HG02571 (cell line): Measurements from ENCODE around the gene KIF26B.

ENCODE experiments used
- ATAC-seq: cut with Tn5 transposase; IDR thresholded peaks from one replicate; pipeline ENCODE4 v1.9.1; 2021; ENCODE audit warnings: mild to moderate bottlenecking, moderate library complexity; ENCODE audit not compliant: unreplicated experiment

Gene KIF26B

DNA sequence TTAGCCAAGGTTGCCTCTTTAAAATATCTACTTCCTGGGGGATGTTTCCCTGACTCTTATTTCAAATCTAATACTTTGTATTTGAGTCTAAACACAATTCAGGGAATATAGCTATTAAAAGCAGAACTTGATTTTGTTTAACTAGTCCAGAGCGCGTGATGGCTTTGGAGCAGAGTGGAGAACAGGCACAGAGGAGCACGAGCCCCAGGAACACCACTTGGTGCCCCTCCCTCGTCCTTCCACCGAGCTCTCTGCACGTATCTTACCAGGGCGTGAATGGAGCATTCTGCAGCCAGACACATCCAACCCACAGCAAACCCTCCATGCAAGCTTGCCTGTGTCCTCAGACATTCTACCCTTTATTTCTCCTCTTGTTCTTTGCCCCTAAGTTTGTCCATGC lies 14.1 kb downstream of the KIF26B start:
- no peak for ATAC-seq

DNA sequence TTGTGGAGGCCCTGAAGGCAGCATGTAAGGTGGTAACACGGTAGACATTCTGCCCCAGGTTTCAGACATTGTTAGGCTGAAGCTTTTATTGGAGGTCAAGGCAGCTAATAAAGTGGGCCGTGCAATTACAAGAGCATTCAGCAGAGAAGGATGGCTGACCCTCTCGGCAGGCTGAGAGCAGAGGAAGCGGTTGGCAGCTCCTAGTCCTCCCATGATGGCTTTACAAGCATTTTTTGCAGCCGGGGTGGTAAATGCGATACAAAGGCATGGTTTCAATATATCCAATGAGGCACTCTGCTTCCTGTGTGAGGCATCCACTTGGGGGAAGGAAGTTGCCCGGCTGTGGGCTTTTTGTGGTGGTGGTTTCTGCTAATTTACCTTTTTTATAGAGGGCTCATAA lies 14.6 kb downstream of the KIF26B start:
- no peak for ATAC-seq

DNA sequence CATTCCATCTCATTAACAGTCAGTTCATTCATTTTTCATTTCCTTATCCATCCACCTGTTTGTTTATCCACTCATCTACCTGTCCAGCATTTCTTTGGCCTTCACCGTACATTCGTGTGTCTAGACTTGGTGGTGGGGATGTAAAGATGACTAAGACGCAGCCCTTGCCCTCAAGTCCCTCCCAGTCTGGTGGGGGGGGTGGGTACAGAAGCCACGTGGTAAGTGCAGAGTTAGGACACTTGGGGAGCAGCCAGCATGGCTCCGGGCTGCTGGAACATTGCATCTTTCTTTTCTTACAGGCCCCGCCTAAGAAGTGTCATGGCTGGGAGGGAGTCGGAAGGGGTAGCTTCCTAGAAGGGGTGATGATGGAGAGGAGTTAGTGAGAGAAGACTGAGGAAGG lies 17.2 kb downstream of the KIF26B start:
- no peak for ATAC-seq

DNA sequence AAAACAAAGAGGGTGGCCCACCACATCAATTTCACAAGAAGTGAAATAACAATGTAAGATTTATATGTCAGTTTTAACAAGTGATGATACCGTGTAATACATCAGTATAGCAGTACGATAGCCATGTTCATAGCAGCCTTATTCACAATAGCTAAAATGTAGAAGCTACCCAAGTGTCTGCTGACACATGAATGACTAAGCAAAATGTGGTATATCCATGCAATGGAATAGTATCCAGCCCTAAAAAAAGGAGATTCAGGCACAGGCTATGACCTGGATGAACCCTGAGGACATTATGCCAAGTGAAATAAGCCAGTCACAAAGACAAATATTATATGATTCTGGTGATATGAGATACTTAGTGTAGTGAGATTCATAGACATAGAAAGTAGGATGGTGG lies 18.0 kb downstream of the KIF26B start:
- no peak for ATAC-seq

DNA sequence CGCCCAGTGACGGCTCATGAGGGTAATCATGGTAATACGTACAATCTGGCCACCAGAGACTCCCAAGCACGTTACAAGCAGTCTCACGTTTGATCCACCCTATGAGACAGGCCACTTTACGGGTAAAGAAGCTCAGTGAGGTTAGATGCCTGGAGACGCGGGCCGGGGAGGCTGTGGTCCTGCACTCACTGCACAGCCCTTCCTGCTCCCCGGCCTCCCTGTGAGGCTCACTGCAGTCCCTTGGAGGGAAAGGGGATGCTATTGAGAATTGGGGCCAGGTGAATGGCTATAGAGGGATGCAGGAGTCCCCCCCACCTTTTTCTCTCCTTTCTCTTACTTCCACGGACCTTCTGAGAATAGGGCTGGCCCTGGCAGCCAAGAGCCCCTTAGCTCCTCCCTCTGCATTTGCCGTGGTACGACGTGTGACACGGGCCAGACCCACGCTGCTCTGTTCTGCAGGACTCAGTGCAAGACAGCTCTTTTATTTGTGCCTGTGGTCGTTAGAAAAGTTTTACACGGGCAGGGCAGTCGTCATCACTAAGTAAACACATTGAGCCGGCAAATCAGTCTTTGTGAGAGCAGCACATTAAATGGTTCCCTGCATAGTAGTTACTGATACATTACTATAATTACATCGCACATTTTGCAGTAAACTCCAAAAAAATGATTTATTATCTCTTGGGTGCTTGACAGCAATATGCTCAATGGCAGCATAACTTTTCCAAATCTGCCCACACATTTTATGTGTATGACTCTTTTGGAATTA lies 18.8 kb downstream of the KIF26B start:
- no peak for ATAC-seq

DNA sequence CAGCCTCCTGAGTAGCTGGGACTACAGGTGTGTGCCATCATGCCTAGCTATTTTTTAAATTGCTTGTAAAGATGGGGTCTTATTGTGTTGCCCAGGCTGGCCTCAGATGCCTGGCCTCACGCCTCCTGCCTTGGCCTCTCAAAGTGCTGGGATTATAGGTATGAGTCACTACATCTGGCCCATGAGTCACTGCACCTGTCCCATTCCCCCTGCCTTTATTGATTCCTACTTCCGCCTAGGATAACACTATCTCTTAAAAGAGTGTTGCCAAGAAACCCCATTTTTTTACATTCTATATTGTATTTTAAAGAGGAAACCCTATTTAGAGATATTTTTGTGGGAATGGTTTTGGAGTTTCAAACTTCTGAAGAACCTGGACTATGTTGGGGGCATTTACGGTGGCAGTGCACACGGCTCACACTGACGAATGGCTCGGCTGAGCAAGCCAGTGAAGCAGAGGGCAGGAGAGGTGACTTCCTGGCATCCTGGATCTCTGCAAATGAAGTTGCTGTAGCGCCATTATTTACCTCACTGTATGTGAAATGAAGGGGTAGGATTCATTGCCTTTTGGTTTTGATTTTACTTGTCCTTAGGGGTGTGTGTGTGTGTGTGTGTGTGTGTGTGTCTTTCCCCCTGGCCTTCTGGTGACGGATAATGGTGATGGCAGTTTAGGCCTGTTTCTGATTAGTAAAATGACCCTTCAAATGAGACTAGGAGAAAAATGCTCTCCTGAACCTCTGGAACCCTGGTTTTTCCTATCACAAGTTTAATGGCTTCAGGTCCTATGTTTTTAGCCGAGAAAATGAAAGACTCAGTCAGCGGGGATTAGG lies 22.5 kb downstream of the KIF26B start:
- ATAC-seq, result no peak

DNA sequence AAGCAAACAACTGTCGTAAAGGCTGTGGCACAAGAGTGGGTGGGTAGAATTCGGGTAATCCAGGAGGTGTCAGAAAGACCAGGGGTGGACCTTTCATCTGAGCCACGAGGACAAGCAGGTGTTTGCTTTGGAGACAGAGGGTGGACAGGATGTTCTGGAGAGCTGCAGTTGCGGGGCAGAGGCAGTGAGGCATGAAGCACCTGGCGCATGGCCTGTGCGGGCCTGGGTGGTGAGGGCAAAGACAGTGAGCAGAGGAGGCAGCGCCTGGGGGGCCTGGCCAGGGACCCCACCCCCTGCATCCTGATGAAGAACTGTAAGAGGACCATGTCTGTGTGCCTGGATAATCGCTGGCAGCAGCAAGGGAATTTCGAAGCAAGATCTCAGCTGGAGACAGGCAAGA lies 24.9 kb downstream of the KIF26B start:
- no peak for ATAC-seq

DNA sequence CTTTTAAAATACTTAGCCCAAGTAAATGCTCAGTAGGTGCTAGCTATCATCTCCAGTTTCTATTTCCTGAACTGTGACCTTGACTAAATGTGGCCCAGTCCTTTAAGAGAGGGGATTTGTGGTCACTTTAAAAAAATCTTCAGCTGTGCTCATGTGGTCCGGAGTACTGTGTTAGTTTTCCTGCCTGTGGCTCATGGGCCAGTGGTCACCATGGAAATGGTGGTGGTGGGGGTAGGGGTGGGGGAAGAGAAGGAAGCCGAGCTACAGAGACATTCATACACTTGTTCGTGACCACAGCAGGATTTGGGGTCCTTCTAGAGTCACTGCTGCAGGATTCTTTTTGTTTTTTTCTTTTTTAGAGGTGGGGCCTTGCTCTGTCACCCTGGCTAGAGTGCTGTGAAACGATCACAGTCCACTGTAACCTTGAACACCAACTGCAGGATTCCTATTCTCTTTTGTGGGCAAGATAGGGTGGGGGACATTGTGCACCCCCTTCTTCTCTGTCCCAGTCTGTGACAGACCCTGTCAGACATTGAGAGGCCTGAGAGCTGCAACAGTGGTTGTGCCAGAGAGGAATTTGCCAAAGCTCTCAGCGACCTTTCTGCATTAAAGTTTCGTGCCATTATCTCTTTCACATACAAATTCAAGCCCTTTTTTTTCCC lies 25.8 kb downstream of the KIF26B start:
- ATAC-seq, result no peak

DNA sequence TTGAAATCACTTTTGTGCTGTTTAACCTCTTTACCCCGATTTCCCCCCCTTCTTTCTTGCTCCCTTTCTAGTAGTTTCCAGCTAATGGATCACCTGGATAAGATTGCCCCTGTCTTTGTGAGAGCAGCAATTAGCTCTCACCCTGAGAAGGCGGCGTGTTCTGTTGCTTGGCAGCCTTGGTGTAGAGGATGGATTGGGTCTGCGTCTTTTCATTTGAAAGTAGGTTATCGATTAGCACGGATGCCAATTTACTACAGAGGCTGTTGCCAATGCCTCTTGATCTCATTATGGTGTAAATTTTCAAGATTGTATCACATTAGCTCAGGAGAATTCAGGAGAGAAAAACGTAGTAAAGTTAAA lies 26.4 kb downstream of the KIF26B start:
- no peak for ATAC-seq

DNA sequence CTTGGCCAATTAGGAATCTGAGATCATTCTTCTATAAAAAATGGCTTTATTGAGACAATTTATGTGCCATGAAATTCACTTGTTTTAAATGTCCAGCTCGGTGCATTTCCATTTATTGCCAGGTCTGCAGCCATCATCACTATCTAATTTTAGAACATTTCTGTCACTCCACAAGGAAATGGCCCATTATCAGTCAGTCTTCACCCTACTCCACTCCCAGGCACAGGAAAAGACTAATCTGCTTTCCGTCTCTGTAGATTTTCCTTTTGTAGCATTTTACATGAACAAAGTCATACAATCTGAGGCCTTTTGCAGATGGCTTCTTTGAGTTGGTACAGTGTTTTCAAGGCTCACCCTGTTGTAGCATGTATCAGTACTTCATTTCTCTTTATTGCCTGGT lies 27.2 kb downstream of the KIF26B start:
- no peak for ATAC-seq

DNA sequence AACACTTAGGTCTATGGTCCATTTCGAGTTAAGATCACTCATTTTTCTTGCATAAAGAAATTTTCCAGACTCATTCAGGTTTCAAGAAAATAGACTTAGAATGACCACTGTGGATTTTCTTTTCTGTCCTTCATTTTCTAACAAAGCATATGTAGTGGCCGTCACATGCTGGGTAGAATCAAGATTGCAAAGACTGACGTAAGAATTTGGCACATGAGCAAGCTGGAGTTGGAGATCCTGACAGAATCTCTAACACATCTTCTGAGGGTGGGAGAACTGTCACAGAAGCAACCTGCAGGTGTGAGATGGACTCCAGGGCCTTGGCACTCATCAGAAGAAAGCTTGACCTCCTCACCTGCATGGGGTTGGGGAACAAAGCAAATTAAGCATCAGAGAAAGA lies 28.6 kb downstream of the KIF26B start:
- no peak for ATAC-seq

DNA sequence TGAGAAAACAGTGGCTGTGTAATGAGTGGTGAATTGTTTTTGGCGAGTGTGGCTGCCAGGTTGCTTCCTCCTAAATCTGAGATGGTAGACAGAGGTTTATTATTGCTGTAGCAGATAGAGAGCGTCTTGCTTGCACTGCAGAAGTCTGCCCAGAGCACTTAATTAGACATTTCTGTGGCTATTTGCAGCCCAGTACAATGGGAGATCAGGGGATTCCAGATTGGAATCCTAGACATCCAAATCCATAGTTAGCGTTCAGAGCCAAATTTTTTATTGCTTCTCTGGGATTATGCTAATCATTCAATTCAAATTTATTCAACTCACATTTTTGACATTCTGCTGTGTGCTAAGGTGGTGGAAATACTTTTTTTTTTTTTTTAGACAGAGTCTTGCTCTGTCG lies 30.0 kb downstream of the KIF26B start:
- ATAC-seq, result no peak

DNA sequence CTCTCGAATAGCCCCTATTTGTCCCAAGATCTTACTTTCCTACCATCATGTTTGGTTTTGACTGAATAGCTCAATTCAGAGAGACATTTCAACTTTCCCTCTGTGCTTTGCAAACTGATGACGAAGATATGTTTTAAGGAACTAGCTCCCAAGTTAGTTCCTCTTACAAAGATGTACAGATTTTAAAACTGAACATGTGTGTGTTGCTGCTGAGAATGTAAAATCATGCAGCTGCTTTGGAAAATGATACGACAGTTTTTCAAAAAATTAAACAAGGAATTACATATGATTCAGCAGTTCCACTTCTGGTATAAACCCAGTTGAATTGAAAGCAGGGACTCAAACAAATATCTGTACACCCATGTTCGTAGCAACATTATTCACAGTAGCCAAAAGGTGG lies 33.6 kb downstream of the KIF26B start:
- no peak for ATAC-seq

DNA sequence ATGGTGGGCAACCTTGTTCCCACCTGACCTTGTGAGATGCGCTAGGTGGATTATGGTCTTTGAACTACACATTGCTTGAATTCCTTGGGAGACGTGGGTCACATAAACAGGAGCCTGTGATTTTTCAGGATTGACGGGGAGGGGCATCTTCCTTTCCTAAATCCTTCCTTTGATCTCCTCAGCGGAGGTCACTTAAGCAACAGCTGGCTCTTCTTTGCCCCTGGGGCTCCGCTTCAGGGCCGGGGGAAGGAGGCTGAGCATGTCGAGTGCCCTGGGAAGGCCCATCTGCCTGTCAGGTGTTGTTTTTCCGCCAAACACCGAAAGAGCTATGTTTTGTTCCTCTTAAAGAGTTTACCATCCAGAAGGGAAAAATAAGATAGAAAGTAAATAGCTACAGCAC lies 40.6 kb downstream of the KIF26B start:
- no peak for ATAC-seq

DNA sequence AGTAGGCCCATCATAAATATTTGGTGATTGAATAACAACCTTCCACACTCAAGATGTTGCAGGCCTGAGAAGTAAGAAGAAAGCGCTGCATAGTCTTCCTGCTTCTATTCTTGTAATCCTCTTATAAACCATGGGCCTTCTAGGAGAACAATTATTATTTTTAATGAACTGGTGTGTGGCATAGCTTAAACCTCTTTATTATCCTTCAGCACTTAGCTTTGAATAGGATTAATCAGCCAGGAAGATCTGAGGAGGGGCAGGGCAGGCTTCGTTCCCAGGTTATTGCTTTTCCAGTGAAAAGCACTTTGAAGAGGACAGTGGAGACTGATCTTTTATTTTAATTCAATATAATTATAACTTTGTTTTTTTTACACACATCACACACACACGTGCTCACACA lies 42.3 kb downstream of the KIF26B start:
- no peak for ATAC-seq

DNA sequence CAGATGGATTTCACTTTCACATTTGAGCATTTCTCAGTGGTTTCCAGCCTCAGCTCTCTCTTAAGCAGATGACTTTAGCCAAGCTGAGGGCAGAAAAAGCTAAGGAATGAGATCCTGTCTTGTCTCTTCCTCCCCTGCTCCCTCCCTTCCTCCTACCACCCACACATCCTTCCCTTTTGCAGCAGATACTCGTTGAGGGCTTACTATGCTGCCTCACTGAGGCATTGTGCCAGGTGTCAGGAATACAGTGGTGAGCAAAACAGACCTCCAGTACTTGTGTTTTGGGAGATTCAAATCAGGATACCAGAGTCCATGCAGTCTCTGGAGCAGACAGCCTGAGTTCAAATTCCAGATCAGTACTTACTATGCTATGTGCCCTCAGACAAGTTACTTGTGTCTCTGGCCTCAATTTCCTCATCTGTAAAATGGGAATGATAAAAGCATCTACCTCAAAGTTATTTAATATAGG lies 43.2 kb downstream of the KIF26B start:
- no peak for ATAC-seq

DNA sequence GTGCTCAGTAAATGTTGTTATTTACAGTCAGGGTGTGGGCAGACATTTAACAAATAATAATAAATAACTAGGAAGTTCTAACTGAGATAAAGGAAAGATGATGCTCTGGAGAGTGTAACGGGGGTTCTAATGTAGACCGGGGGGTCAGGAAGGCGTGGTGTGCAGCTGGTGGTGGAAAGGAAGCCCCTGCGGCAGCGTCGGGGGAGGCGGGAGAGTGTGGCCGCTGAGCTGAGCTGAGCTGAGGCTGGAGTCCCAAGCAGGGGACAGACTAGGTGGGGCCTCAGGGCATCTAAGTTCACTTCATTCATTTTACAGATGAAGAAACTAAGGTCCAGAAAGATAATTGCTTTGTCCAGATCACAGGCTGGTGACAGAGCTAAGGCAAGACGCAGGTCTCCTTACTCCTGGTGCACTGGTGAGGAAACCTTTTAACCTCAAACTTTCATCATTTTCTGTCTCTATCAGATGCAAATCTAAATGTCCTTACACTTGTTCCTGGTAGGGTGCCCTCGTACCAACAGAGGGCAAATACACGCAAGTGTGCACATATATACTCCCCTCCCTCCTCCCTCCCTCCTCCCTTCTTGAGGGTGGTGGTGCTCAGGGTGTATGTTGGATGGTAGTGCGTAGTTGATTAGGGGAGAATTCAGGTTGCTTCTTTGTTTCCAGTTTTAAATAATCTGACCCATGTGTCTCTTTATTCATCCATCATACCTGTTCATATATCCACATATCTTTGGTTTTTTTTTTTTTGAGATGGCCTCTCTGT lies 44.1 kb downstream of the KIF26B start:
- ATAC-seq, result no peak

DNA sequence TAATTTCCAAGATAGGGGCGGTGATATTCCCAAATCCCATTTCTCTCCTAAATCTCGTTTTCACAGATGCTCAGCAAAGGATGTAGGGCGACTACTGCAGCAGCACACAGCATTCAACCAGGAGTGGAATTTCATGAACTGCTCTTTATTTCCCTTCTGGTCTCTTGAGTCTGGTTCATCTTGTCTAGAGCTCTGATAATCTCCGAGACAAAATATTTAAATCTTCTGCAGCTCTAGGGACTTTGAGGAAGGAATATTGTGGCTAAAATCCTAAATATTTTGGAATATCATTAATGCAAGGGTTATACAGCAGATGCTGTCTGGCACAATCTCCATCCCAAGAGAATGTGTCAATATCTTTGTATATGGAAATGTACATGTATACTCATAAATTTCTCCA lies 45.4 kb downstream of the KIF26B start:
- no peak for ATAC-seq

DNA sequence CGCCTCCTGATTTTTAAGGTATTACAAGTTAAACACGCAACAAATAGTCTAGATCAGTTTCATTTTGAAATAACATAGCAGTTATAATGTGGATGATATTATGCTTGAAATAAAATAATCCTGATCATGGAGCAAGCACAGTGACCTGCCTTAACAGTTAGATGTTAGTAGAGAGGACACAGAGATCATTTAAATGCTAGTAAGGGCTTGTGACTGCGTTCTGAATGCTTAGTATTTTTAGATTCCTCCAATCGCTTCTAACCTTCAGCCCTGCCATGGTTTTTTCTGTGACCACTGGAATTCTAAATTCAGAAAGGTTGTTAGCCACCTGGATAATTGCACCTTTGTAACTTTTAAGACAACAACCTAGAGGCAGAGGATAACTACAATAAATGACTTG lies 46.4 kb downstream of the KIF26B start:
- ATAC-seq, result no peak

DNA sequence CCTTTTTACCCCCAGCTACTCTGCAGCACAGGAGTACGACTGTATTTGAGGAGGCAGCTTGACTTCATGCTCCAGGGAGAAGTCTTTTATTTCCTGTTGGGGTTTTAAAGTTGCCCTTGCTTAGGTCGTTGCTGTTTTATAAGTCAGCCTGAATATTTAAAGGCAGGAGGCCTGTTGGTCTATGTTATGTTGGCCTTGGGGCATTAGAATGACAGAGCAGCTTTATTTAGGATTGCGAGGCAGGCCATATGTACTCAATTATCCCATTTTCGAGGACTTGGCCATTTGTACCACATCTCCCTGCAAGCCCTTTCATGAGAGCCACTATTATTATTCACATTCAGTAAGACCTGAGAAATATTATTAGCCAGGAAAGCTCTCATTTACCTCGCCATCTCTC lies 47.0 kb downstream of the KIF26B start:
- ATAC-seq, result no peak

DNA sequence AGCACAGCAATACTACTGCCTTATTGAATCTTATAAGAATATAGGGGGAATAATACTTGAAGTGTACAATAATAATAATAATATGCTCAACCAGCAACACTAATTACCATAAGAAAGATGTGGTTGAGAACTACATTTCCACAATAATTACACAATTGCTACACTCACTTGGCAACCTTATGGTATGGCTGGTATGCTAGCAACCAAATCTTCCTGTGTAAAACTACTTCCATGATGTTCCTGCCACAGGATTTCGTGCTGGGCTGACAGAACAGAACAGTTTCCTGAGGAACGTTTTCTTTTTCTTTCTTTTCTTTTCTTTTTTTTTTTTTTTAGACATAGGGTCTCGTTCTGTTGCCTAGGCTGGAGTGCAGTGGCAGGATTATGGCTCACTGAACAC lies 50.6 kb downstream of the KIF26B start:
- ATAC-seq, result no peak
